Endothelial cell (in vitro differentiated cells): Measurements from ENCODE around the gene DIDO1. TPM values are rescaled to one million over a fixed set of nuclear protein-coding genes. Genes with fewer than 3 reads are reported as not detected.

Source experiments
- DNase-seq: peaks from one replicate; pipeline ENCODE4 v3.0.0; 2021; ENCODE audit warnings: low spot score
- H3K27ac Mint-ChIP-seq: one replicate; pipeline ENCODE4 v1.8.0; 2021; ENCODE audit warnings: mixed read lengths, inconsistent platforms; ENCODE audit not compliant: unreplicated experiment
- H3K27me3 Mint-ChIP-seq: one replicate; pipeline ENCODE4 v1.8.0; 2021; ENCODE audit warnings: mild to moderate bottlenecking, moderate library complexity, mixed read lengths, inconsistent platforms; ENCODE audit not compliant: unreplicated experiment
- H3K36me3 Mint-ChIP-seq: one replicate; pipeline ENCODE4 v1.8.0; 2021; ENCODE audit warnings: mild to moderate bottlenecking, low read depth, mixed read lengths, inconsistent platforms; ENCODE audit not compliant: unreplicated experiment
- H3K4me1 Mint-ChIP-seq: one replicate; pipeline ENCODE4 v1.8.0; 2021; ENCODE audit warnings: mild to moderate bottlenecking, mixed read lengths, inconsistent platforms; ENCODE audit not compliant: unreplicated experiment
- H3K4me3 Mint-ChIP-seq: one replicate; pipeline ENCODE4 v1.8.0; 2021; ENCODE audit warnings: mild to moderate bottlenecking, mixed read lengths, inconsistent platforms; ENCODE audit not compliant: unreplicated experiment
- H3K9me3 Mint-ChIP-seq: one replicate; pipeline ENCODE4 v1.8.0; 2021; ENCODE audit warnings: mixed read lengths, inconsistent platforms; ENCODE audit not compliant: unreplicated experiment
- total RNA-seq: library from RNA; stranded (reverse); fragmentation: NEBNext Ultra II Directional; extraction: Animal tissue kit (Norgen Biotek cat#: 25700); gene quantifications from one replicate; pipeline ENCODE4 v1.2.1, GENCODE V29; 2021; ENCODE audit not compliant: unreplicated experiment
- TF ChIP-seq, protein P1 (sequence below): fragments of 200-600 bp; sonication (generic); IDR thresholded peaks from one replicate; pipeline ENCODE4 v1.5.0; 2021; ENCODE audit warnings: antibody characterized with exemption; ENCODE audit not compliant: unreplicated experiment

Gene DIDO1
- total RNA-seq, 1 donor from 2014 or later: 61.0 TPM

DNA sequence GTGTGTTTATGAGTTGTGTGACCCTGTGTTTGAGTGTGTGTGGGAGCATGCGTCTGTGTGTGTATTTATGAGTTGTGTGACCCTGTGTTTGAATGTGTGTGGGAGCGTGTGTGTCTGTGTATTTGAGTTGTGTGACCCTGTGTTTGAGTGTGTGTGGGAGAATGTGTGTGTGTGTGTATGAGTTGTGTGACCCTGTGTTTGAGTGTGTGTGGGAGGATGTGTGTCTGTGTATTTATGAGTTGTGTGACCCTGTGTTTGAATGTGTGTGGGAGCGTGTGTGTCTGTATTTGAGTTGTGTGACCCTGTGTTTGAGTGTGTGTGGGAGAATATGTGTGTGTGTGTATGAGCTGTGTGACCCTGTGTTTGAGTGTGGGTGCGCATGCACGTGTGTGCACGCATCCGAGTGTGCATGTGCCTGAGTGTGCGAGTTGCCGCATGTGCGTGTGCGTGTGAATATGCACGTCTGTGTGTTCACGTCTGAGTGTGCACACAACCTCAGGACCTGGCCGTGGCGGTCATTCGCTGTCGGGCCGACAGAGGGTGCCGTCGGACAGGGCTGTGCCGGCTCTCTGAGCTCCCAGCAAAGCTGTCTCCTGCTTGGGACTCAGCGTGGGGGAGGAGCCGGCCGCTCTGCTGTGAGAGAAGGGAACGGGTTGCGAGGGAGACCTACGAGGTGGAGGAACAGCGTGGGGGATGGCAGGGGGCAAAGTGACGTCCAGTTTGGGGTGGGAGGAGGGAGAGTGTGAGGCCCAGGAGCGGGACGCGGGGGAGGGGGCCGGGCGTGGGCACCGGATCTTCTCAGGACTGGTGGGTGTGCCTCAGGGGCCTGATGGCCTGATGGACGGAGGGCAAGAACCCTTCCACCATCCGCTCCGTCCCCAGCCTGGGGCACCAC, 45.9 kb upstream of the DIDO1 start:
- DNase-seq: peak; percentile 94
- H3K27ac Mint-ChIP-seq: no peak overlapping the region
- TF ChIP-seq, protein P1, sequence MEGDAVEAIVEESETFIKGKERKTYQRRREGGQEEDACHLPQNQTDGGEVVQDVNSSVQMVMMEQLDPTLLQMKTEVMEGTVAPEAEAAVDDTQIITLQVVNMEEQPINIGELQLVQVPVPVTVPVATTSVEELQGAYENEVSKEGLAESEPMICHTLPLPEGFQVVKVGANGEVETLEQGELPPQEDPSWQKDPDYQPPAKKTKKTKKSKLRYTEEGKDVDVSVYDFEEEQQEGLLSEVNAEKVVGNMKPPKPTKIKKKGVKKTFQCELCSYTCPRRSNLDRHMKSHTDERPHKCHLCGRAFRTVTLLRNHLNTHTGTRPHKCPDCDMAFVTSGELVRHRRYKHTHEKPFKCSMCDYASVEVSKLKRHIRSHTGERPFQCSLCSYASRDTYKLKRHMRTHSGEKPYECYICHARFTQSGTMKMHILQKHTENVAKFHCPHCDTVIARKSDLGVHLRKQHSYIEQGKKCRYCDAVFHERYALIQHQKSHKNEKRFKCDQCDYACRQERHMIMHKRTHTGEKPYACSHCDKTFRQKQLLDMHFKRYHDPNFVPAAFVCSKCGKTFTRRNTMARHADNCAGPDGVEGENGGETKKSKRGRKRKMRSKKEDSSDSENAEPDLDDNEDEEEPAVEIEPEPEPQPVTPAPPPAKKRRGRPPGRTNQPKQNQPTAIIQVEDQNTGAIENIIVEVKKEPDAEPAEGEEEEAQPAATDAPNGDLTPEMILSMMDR: peak; percentile 62
- H3K4me1 Mint-ChIP-seq: peaks cover 4% of the 10 kb centered on the region
- no peaks in the 10 kb centered on the region for H3K9me3 Mint-ChIP-seq
- H3K4me3 Mint-ChIP-seq: peak overlapping the region; percentile 52
- peaks cover 8% of the 10 kb centered on the region for H3K36me3 Mint-ChIP-seq
- peaks cover 23% of the 10 kb centered on the region for H3K27me3 Mint-ChIP-seq

DNA sequence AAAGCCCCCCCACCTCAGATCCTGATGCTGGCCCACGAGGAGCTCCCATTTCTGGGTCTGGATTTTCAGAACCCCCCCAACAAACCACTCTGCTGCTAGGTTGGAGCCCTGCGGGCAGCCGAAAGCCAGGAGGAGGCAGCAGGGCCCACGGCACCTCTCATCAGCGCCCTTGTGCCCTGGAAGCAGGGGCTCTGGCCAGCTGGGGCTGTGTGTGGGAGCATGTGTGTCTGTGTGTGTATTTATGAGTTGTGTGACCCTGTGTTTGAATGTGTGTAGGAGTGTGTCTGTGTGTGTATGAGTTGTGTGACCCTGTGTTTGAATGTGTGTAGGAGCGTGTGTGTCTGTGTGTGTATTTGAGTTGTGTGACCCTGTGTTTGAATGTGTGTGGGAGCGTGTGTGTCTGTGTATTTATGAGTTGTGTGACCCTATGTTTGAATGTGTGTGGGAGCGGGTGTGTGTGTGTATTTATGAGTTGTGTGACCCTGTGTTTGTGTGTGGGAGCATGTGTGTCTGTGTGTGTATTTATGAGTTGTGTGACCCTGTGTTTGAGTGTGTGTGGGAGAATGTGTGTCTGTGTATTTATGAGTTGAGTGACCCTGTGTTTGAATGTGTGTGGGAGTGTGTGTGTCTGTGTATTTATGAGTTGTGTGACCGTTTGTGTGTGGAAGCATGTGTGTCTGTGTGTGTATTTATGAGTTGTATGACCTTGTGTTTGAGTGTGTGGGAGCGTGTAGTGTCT, 45.1 kb upstream of the DIDO1 start:
- Mint-ChIP-seq H3K27ac (no peak overlapping the region), H3K4me3 (peak overlapping the region; percentile 52)

GRCh38 chr20:62970307-62971210, 44.3 kb upstream of the DIDO1 start:
- H3K4me1 Mint-ChIP-seq: peaks cover 4% of the 10 kb centered on the region
- no peaks in the 10 kb centered on the region for H3K9me3 Mint-ChIP-seq
- H3K27ac Mint-ChIP-seq: no peak overlapping the region
- no peak for DNase-seq
- TF ChIP-seq, protein P1: no peak
- peaks cover 23% of the 10 kb centered on the region for H3K27me3 Mint-ChIP-seq
- peaks cover 8% of the 10 kb centered on the region for H3K36me3 Mint-ChIP-seq
- no peak overlapping the region for H3K4me3 Mint-ChIP-seq

More for the DNA sequence above, 45.1 kb upstream of the DIDO1 start:
- Mint-ChIP-seq H3K4me1 (peaks cover 4% of the 10 kb centered on the region), H3K9me3 (no peaks in the 10 kb centered on the region), H3K27me3 (peaks cover 23% of the 10 kb centered on the region), H3K36me3 (peaks cover 8% of the 10 kb centered on the region)
- TF ChIP-seq, protein P1: no peak
- no peak for DNase-seq

GRCh38 chr20:62969939-62970306, 43.6 kb upstream of the DIDO1 start:
- Mint-ChIP-seq H3K27me3 (peaks cover 23% of the 10 kb centered on the region), H3K27ac (no peak overlapping the region), H3K4me3 (no peak overlapping the region), H3K9me3 (no peaks in the 10 kb centered on the region), H3K4me1 (peaks cover 4% of the 10 kb centered on the region), H3K36me3 (peaks cover 8% of the 10 kb centered on the region)
- TF ChIP-seq, protein P1: no peak
- no peak for DNase-seq
